Ectodermal cell (in vitro differentiated cells): Measurements from ENCODE around the gene SCUBE1.

Source experiments
- H3K27ac ChIP-seq: 2 replicates; pipeline ENCODE4 v1.7.0; 2013; ENCODE audit warnings: mild to moderate bottlenecking, low read depth, low read length; ENCODE audit not compliant: insufficient read depth, poor library complexity, severe bottlenecking
- H3K27me3 ChIP-seq: 2 replicates; pipeline ENCODE4 v1.7.0; 2013; ENCODE audit warnings: mild to moderate bottlenecking, low read length; ENCODE audit not compliant: insufficient read depth, control insufficient read depth, poor library complexity, severe bottlenecking
- H3K36me3 ChIP-seq: one replicate; pipeline ENCODE4 v1.7.0; 2013; ENCODE audit warnings: low read length; ENCODE audit not compliant: control insufficient read depth, insufficient read depth
- H3K4me1 ChIP-seq: one replicate; pipeline ENCODE4 v1.7.0; 2013; ENCODE audit warnings: low read length; ENCODE audit not compliant: control insufficient read depth, insufficient read depth
- H3K4me3 ChIP-seq: 2 replicates; pipeline ENCODE4 v1.7.0; 2013; ENCODE audit warnings: low read depth, low read length, control low read depth; ENCODE audit not compliant: insufficient read depth
- H3K9me3 ChIP-seq: 2 replicates; pipeline ENCODE4 v1.7.0; 2013; ENCODE audit warnings: mild to moderate bottlenecking, low read length, moderate library complexity; ENCODE audit not compliant: control insufficient read depth
- WGBS, 2 experiments: methylation state at CpG; one replicate each; pipeline ENCODE4 v1.1.7; 2013; ENCODE audit warnings: missing lambda C conversion rate in 2 of 2; 5-methylcytosine and 5-hydroxymethylcytosine counted together

Gene SCUBE1

GRCh38 chr22:43233529-43233928 is 109.6 kb downstream of the SCUBE1 start:
- H3K36me3 ChIP-seq: no peaks in the 10 kb centered on the region
- H3K27me3 ChIP-seq: no peaks in the 10 kb centered on the region
- no peak overlapping the region for H3K27ac ChIP-seq
- 94% methylated on average over 6 of the region's 6 CpGs for WGBS, 2 experiments
- H3K4me1 ChIP-seq: peaks cover 16% of the 10 kb centered on the region
- H3K9me3 ChIP-seq: no peaks in the 10 kb centered on the region
- no peak overlapping the region for H3K4me3 ChIP-seq

- no peaks in the 10 kb centered on the region for H3K27me3 ChIP-seq
- no peaks in the 10 kb centered on the region for H3K9me3 ChIP-seq
- no peak overlapping the region for H3K4me3 ChIP-seq
- H3K27ac ChIP-seq: no peak overlapping the region
- H3K4me1 ChIP-seq: peaks cover 23% of the 10 kb centered on the region
- 92 to 95% methylated on average over 8 of the region's 8 CpGs for WGBS, 2 experiments
- no peaks in the 10 kb centered on the region for H3K36me3 ChIP-seq
These were observed 110.7 kb downstream of the SCUBE1 start for GRCh38 chr22:43232445-43232844.

GRCh38 chr22:43231724-43232034 is 111.5 kb downstream of the SCUBE1 start:
- Histone ChIP-seq H3K36me3 (no peaks in the 10 kb centered on the region), H3K4me1 (peaks cover 31% of the 10 kb centered on the region), H3K4me3 (no peak overlapping the region), H3K27ac (no peak overlapping the region), H3K9me3 (no peaks in the 10 kb centered on the region), H3K27me3 (no peaks in the 10 kb centered on the region)
- WGBS, 2 experiments: 88% methylated on average over 15 of the region's 15 CpGs

DNA sequence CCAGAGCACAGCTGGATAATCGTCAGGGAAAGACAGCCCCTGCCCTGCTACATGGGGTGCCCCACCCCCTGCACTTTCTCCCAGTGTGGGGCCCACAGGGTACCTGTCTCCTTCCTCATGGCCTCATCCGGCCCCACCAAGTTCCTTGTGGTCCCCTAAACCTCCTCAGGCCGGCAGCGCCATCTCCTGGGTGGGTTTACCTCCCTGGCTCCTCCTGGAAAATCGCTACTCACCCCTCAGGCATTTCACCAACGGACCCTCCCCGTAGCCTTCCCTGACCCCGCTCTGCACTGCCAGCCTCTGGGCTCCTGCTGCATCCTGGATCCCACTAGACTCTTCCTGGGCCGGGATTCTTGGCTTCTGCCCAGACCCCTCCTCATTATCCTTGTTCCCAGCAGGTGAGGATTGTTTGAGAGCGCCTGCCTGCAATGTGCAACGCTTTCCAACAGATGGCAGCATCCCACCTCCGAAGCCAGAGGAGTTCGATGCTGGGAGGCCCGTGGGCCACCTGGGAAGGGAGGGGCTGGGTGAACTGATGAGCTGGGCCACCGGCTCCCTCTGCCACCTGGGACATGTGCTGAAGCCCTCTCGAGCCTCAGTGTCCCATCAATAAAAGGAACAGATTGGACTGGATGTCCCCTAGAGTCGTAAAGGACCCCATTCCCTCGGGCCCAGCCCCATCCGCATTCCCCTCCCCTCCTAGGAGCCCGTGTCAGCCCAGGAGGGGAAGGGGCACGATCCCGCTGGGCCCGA is 112.0 kb downstream of the SCUBE1 start:
- Histone ChIP-seq H3K36me3 (no peaks in the 10 kb centered on the region), H3K4me1 (peaks cover 36% of the 10 kb centered on the region), H3K27me3 (no peaks in the 10 kb centered on the region), H3K4me3 (no peak overlapping the region), H3K27ac (no peak overlapping the region), H3K9me3 (no peaks in the 10 kb centered on the region)
- WGBS, 2 experiments: 29 to 31% methylated on average over 23 of the region's 23 CpGs

GRCh38 chr22:43230571-43230970 is 112.6 kb downstream of the SCUBE1 start:
- 88 to 90% methylated on average over 9 of the region's 9 CpGs for WGBS, 2 experiments
- Histone ChIP-seq H3K9me3 (no peaks in the 10 kb centered on the region), H3K27ac (no peak overlapping the region), H3K36me3 (no peaks in the 10 kb centered on the region), H3K27me3 (no peaks in the 10 kb centered on the region), H3K4me3 (no peak overlapping the region), H3K4me1 (peaks cover 39% of the 10 kb centered on the region)

DNA sequence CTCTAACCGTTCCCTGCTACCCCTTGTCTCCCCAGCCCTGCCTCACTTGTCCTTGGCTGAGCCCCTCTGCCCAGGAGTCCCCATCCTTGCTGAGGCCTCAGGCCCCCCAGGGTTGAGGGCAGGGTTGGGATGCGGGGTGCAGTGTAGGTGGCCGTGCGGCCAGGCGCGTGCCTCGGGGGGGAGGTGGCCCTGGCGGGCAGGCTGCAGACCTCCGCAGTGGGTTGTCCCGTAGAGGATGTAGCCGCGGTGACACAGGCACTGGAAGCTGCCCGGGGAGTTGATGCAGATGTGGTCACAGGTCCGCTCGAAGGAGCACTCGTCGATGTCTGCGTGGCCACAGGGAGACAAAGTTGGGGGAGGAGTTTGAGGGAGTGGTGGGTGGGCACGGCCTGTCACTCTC is 114.3 kb downstream of the SCUBE1 start:
- Histone ChIP-seq H3K4me3 (no peak overlapping the region), H3K36me3 (no peaks in the 10 kb centered on the region), H3K27me3 (no peaks in the 10 kb centered on the region), H3K27ac (no peak overlapping the region), H3K9me3 (no peaks in the 10 kb centered on the region), H3K4me1 (peaks cover 28% of the 10 kb centered on the region)
- WGBS, 2 experiments: 87 to 88% methylated on average over 19 of the region's 19 CpGs

GRCh38 chr22:43228330-43228729 is 114.8 kb downstream of the SCUBE1 start:
- no peaks in the 10 kb centered on the region for H3K36me3 ChIP-seq
- peaks cover 28% of the 10 kb centered on the region for H3K4me1 ChIP-seq
- 39 to 40% methylated on average over 8 of the region's 8 CpGs for WGBS, 2 experiments

DNA sequence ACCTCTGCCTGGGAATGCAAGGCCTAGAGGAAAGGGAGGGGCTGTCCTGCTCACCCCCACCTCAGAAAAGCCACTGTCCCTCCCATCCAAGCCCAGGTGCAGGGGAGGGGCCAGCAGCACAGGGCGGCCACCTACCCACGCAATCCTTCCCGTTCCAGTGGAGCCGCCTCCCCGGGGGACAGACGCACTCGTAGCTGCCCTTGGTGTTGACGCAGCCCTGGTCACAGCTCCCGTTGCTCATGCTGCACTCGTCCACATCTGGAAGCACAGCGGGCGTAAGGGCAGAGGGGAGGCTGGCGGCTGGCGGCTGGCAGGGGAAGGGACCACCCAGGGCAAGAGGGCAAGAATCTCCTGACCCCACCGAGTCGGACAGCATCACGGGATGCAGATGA is 115.9 kb downstream of the SCUBE1 start:
- Histone ChIP-seq H3K27me3 (no peaks in the 10 kb centered on the region), H3K4me3 (no peak overlapping the region), H3K27ac (no peak overlapping the region), H3K36me3 (no peaks in the 10 kb centered on the region), H3K4me1 (peaks cover 28% of the 10 kb centered on the region), H3K9me3 (no peaks in the 10 kb centered on the region)
- WGBS, 2 experiments: 81 to 82% methylated on average over 17 of the region's 17 CpGs

More at GRCh38 chr22:43228330-43228729, 114.8 kb downstream of the SCUBE1 start:
- Histone ChIP-seq H3K9me3 (no peaks in the 10 kb centered on the region), H3K27ac (no peak overlapping the region), H3K27me3 (no peaks in the 10 kb centered on the region), H3K4me3 (no peak overlapping the region)

GRCh38 chr22:43226377-43227238 is 116.6 kb downstream of the SCUBE1 start:
- H3K27ac ChIP-seq: peak overlapping the region; percentile 21
- 13 to 16% methylated on average over 19 of the region's 19 CpGs for WGBS, 2 experiments

DNA sequence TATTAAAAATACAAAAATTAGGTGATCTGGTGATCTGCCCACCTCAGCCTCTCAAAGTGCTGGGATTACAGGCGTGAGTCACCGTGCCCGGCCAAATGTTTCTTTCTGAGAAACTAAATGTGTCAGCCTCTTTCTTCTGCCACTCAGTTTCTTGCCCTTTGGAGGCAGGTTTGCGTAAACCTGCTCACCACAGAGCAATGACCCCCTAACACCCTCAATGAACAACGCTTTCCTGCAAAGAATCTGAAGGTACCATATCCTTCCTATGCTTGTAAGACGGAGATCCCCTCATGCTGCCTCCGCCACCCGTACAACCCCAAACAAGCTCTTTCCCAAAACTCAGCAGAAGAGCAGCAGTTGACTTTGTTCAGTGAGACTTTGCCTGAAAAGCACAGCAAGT is 117.6 kb downstream of the SCUBE1 start:
- no peaks in the 10 kb centered on the region for H3K36me3 ChIP-seq
- WGBS, 2 experiments: 93 to 94% methylated on average over 8 of the region's 8 CpGs
- no peaks in the 10 kb centered on the region for H3K9me3 ChIP-seq
- H3K27ac ChIP-seq: no peak overlapping the region
- no peak overlapping the region for H3K4me3 ChIP-seq
- peaks cover 23% of the 10 kb centered on the region for H3K4me1 ChIP-seq
- no peaks in the 10 kb centered on the region for H3K27me3 ChIP-seq

More at GRCh38 chr22:43226377-43227238, 116.6 kb downstream of the SCUBE1 start:
- H3K4me1 ChIP-seq: peaks cover 24% of the 10 kb centered on the region
- no peaks in the 10 kb centered on the region for H3K9me3 ChIP-seq
- no peaks in the 10 kb centered on the region for H3K36me3 ChIP-seq
- no peak overlapping the region for H3K4me3 ChIP-seq
- H3K27me3 ChIP-seq: no peaks in the 10 kb centered on the region
